Gastrocnemius medialis (tissue), 4 donors: ENCODE data around the gene TENM3. TPM values are rescaled to one million over a fixed set of nuclear protein-coding genes. Genes with fewer than 3 reads are reported as not detected.
"Not testable (repeated sequence)": the region's sequence is repeated elsewhere in the genome, so short reads cannot be mapped to it uniquely, and the experiment has no call there.

Source experiments
- ATAC-seq, 2 donors: fragments of 150-250 bp; one replicate each; pipeline ENCODE4 v1.9.1; 2016
- DNase-seq, 2 donors: peaks; one replicate each; pipeline ENCODE4 v3.0.0-alpha.2; 2019
- H3K27ac ChIP-seq, 4 donors: fragments of 200-600 bp; sonication (generic); 1 replicate in 1 of 4; 2 replicates in 3 of 4; pipeline ENCODE4 v1.5.1; 2016 to 2018; ENCODE audit warnings: mild to moderate bottlenecking in 2 of 4, moderate library complexity in 1 of 4
- H3K27me3 ChIP-seq, 3 donors: fragments of 200-600 bp; sonication (generic) in 2 of 3; 1 replicate in 1 of 3; 2 replicates in 2 of 3; pipeline versions ENCODE4 v1.5.1 to v1.6.0; 2016 to 2019; ENCODE audit warnings: mild to moderate bottlenecking in 1 of 3, moderate library complexity in 1 of 3
- H3K36me3 ChIP-seq, 2 donors: fragments of 200-600 bp; sonication (generic) in 1 of 2; one replicate each; pipeline ENCODE4 v1.5.1; 2017 to 2018
- H3K4me1 ChIP-seq, 2 donors: fragments of 200-600 bp; sonication (generic) in 1 of 2; one replicate each; pipeline ENCODE4 v1.5.1; 2016 to 2017; ENCODE audit warnings: mild to moderate bottlenecking in 2 of 2
- H3K4me3 ChIP-seq, 4 donors: fragments of 200-600 bp; sonication (generic) in 3 of 4; 1 replicate in 1 of 4; 2 replicates in 3 of 4; pipeline ENCODE4 v1.5.1; 2016 to 2019; ENCODE audit warnings: mild to moderate bottlenecking in 2 of 4
- H3K9me3 ChIP-seq, 3 donors: fragments of 200-600 bp; sonication (generic) in 2 of 3; 1 replicate in 1 of 3; 2 replicates in 2 of 3; pipeline ENCODE4 v1.5.1; 2016 to 2019
- POLR2A ChIP-seq, 2 donors: fragments of 450-650 bp; IDR thresholded peaks; one replicate each; pipeline ENCODE4 v1.6.1; 2017; ENCODE audit warnings: antibody characterized with exemption in 2 of 2, mild to moderate bottlenecking in 2 of 2, moderate library complexity in 2 of 2
- in situ Hi-C, 4 donors: fragments of 200-750 bp; cut with MboI; loops; one replicate each; pipeline versions ENCODE4 v1.15.0 to v1.8.0; 2017; ENCODE audit warnings: low sequenced_read_pairs in 4 of 4
- intact Hi-C: fragments of 100-400 bp; cut with DNase I; formaldehyde crosslinking; loops from one replicate; pipeline ENCODE4 v1.15.1; 2023; ENCODE audit warnings: low total_unique reads
- total RNA-seq, 4 donors: library from RNA; depleted of rRNA; stranded (reverse); fragments of >200 nt; gene quantifications; one replicate each; pipeline versions ENCODE4 v1.1.0 to v1.2.3, GENCODE V29; 2016
- TF ChIP-seq, protein P1 (sequence below), 5 experiments: fragments of 450-650 bp in 3 of 5; fragments of 200-600 bp in 2 of 5; sonication (generic) in 2 of 5; IDR thresholded peaks in 4 of 5; conservative IDR thresholded peaks in 1 of 5; 1 replicate in 4 of 5; 2 replicates in 1 of 5; pipeline ENCODE4 v1.5.1; 2016 to 2019; ENCODE audit warnings: antibody characterized with exemption in 5 of 5, mild to moderate bottlenecking in 3 of 5, moderate library complexity in 3 of 5

The TENM3 gene
- total RNA-seq, 4 donors from 2014 or later: 8.3 to 16.2 (median 12.3) TPM

DNA sequence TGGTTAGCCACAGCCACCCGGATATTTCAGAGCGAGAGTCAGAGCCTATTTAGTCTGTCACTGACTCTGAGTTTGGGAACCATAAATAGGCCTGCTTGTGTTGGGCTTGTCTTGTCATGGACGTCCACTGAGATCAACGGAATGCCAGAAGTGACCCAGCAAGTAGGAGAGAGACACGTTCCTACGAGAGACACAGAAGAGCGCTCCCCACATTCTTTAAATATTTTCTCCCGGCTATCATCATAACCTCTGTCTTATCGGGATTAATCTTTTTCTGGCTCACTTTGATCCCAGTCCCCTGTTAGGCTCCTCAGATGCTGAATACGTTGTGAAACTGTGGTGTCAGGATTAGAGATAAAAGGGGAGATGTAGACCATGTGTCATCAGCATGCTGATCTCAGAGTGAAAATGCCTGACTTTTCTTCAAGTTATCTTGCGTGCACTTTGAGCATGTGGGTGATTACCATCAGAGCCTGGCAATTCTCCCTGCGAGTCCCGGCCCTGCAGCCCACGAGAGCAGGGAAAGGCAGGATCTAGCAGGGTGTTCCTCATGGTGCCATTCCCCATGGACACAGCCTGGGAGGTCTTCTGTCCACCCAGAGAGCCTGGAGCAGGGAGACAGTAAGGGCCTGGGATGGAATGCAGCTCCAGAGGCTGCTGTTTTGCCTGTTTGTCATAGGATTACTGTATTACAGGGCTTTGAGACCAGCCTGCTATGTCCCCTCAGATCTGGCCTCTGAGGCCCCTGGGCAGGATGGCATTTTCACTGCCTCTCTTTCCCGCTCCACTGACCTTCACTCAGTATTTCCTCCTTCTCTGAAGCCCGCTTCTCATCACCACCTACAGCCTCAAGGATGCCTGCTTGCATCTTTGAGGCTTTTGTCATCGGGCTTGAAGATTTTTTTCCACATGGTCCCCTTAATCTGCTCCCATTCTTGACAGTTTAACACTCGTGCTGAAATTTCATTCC lies 2.8 kb upstream of the TENM3 start:
- Histone ChIP-seq H3K4me1 (no peaks in the 10 kb centered on the region), H3K4me3 (no peak overlapping the region), H3K27ac (no peak overlapping the region), H3K27me3 (no peaks in the 10 kb centered on the region), H3K9me3 (no peaks in the 10 kb centered on the region), H3K36me3 (no peaks in the 10 kb centered on the region)
- intact Hi-C loops (no loop called here), in situ Hi-C loops (no loop called here)
- no peak for ATAC-seq
- TF ChIP-seq POLR2A (IDR thresholded peaks at IDR 0.05): no peak
- TF ChIP-seq, protein P1, sequence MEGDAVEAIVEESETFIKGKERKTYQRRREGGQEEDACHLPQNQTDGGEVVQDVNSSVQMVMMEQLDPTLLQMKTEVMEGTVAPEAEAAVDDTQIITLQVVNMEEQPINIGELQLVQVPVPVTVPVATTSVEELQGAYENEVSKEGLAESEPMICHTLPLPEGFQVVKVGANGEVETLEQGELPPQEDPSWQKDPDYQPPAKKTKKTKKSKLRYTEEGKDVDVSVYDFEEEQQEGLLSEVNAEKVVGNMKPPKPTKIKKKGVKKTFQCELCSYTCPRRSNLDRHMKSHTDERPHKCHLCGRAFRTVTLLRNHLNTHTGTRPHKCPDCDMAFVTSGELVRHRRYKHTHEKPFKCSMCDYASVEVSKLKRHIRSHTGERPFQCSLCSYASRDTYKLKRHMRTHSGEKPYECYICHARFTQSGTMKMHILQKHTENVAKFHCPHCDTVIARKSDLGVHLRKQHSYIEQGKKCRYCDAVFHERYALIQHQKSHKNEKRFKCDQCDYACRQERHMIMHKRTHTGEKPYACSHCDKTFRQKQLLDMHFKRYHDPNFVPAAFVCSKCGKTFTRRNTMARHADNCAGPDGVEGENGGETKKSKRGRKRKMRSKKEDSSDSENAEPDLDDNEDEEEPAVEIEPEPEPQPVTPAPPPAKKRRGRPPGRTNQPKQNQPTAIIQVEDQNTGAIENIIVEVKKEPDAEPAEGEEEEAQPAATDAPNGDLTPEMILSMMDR (IDR thresholded peaks at IDR 0.05 in 4 of 5, conservative IDR thresholded peaks at IDR 0.05 in 1 of 5): no peak
- no peak for DNase-seq

DNA sequence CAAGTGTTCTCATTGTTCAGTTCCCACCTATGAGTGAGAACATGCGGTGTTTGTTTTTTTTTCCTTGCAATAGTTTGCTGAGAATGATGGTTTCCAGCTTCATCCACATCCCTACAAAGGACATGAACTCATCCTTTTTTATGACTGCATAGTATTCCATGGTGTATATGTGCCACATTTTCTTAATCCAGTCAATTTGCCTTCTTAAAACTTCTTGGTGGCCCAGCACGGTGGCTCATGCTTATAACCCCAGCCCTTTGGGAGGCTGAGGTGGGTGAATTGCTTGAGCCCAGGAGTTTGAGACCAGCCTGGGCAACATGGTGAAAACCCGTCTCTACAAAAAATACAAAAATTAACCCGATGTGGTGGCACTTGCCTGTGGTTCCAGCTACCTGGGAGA lies 942 bp upstream of the TENM3 start:
- H3K4me1 ChIP-seq, DNase-seq, in situ Hi-C loops, H3K9me3 ChIP-seq, H3K36me3 ChIP-seq, H3K27ac ChIP-seq, H3K4me3 ChIP-seq, ATAC-seq, intact Hi-C loops, H3K27me3 ChIP-seq: not testable (repeated sequence)

DNA sequence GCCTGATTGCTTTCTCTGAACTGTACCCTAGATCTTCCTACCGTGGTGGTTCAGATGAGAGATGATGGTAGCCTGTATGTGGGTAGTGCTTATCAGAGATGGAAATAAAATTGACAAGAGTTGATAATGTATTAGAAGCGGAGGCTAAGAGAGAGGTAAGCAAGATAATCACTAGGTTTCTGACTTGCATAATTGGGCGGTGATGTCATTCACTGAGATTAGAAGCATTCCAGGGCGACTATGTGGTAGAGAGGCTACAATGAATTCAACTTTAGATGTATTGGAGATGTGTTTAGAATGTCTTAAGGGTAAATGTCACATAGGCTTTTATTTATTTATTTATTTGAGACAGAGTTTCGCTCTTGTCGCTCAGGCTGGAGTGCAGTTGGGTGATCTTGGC lies 415 bp upstream of the TENM3 start:
- Histone ChIP-seq H3K27ac (no peak overlapping the region), H3K36me3 (no peaks in the 10 kb centered on the region), H3K27me3 (no peaks in the 10 kb centered on the region), H3K4me1 (no peaks in the 10 kb centered on the region), H3K9me3 (no peaks in the 10 kb centered on the region), H3K4me3 (no peak overlapping the region)
- no peak for ATAC-seq
- in situ Hi-C loops (no loop called here), intact Hi-C loops (no loop called here)
- DNase-seq: no peak
- TF ChIP-seq POLR2A (IDR thresholded peaks at IDR 0.05): no peak

DNA sequence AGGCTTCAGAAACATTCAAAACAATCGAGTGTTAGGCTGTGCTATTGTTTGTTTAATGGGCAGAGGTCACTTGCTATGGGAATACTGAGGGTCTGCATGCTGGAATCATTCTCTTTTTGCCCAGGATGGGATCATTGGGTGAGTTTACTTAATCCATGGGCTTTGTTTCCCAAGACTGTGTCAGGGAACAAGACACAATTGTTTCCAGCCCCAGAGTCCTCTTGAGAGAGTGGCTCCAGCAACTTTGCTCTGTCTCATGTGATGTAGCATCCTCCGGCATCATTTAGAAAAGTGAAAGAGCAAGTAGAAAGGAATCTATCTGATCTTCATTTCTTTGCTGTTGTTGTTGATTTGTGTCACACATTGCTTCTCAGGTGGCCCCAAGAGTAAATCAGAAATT lies 1.8 kb downstream of the TENM3 start:
- in situ Hi-C loops (no loop called here), intact Hi-C loops (no loop called here)
- Histone ChIP-seq H3K4me3 (no peak overlapping the region), H3K27ac (no peak overlapping the region), H3K36me3 (no peaks in the 10 kb centered on the region), H3K4me1 (no peaks in the 10 kb centered on the region), H3K27me3 (no peaks in the 10 kb centered on the region), H3K9me3 (peaks cover 0 to 2% (median 0%) of the 10 kb centered on the region in 3 donors)
- no peak for DNase-seq
- ATAC-seq: no peak
- TF ChIP-seq POLR2A (IDR thresholded peaks at IDR 0.05): no peak
- TF ChIP-seq, protein P1 (IDR thresholded peaks at IDR 0.05 in 4 of 5, conservative IDR thresholded peaks at IDR 0.05 in 1 of 5): no peak

DNA sequence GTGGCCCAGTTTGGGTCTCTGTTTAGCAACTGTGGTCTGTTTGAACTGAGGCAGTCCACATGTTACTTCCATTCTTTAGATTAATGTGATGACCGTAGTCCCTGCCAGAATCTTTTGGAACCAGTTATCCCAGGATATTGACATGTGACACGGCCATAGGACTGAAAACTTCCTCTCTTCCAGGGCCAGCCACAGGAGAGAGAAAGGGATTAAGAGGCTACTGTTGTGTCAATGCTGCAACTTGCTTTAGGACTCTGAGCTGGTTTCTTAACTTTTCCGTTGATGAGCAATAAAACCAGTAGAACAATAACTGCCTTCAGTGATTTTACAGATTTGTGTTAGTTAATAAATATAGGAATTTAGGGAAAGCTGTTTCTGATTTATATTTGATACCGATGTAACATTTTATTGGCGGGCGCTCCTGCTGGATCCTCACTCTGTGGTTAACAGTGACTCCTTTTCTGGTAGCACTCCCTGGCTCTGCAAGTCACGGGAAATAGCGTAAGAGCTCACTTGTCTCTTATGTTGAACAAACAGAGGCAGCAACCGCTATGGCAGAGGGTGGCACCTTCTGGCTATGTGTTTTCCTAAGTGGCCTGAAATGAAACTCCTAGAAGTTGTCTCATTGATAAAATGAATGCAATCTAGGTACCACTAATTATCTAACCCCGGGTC lies 2.5 kb downstream of the TENM3 start:
- Histone ChIP-seq H3K4me1 (no peaks in the 10 kb centered on the region), H3K36me3 (no peaks in the 10 kb centered on the region), H3K27ac (no peak overlapping the region), H3K27me3 (no peaks in the 10 kb centered on the region), H3K4me3 (no peak overlapping the region), H3K9me3 (peaks cover 0 to 2% (median 0%) of the 10 kb centered on the region in 3 donors)
- TF ChIP-seq, protein P1 (IDR thresholded peaks at IDR 0.05 in 4 of 5, conservative IDR thresholded peaks at IDR 0.05 in 1 of 5): no peak
- TF ChIP-seq POLR2A (IDR thresholded peaks at IDR 0.05): no peak
- no peak for DNase-seq
- ATAC-seq: no peak
- intact Hi-C loops: no loop called here
- in situ Hi-C loops: no loop called here
